ENCODE data around the gene GMPPB.
"Not testable (repeated sequence)": the region's sequence is repeated elsewhere in the genome, so short reads cannot be mapped to it uniquely, and the experiment has no call there.

GMPPB gene

DNA sequence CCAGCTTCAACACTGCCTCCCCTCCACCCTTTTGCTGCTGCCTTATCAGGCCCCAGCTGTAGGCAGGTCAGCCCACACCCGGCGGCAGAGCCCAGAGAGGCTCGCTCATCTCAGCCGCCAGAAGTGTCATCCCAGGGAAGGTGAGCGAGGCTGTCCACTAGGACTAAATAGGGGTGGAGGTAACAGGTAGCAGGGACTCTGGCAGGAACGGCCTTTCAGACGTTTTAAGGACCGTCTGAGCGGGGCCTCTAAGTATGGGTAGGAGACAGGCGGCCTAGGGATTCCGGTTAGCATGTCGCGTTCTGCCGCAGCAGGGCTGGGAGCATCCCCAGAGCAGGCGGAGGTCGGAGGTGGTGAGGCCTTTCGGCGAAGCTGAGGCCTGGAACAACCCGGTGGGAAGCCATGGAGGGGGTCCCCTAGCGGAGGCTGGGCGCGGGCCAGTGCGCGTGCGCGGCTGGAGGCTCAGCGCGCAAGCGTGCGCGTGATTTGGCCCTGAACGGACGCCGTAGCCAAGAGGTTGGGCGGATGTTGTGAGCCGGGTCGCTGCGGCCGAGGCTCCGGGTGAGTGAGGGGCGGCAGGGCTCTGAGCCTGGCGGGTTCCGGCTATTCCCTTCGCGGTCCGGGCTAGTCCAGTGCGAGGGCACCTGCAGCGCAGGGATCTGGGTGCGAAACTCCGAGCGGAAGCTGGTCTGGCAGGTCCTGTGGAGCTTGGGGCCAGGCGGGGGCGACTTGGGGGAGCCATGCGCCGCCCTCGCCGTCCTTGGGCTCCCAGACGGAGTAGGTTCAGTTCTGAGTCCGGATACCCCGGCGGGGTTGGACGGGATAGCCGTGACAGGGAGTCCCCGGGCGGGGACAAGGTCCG, 34.5 kb downstream of the GMPPB start, which contains the start of the genes MST1 and RNF123:
MST1 (minus strand) TSS at position 429 of the 862 bp plus-strand sequence. CDS start 783 bp downstream, outside the sequence.
RNF123 (plus strand) TSS at position 512 of the 862 bp plus-strand sequence. CDS start 1,609 bp downstream, outside the sequence.
- FAIRE-seq, result no peak

DNA sequence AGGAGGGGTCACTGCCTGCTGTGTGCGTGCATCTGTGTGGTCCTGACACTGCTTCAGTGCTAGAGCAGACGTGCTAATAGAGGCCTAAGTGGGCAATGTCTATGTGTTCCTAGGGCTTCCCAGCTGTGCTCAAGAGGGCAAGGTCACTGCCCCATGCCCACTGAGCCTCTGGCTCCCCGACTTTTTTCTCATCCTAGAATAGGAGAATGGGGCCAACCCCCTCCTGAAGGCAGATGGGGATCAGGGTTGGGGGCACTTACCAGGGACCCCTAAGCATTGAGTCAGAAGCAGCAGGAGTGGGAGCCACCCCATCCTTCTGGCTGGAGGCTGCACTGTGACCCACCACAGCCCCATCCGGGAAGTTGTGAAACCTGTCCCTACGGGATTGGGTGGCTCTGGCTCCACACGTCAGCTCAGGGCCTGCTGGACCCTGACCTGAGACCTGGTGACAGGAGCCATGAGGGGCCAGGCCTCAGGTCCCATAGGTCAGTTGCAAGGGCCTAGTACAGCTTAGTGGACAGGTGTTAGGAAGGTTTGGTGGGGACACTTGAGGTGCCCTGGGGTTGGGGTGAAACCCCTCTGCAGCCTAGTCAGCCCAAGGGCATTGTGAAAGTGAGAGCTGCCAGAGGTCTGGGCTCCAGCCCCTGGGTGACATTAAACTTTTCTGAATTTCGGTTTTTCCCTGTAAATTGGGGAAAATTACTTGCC, 35.3 kb downstream of the GMPPB start:
- not testable (repeated sequence) for FAIRE-seq

DNA sequence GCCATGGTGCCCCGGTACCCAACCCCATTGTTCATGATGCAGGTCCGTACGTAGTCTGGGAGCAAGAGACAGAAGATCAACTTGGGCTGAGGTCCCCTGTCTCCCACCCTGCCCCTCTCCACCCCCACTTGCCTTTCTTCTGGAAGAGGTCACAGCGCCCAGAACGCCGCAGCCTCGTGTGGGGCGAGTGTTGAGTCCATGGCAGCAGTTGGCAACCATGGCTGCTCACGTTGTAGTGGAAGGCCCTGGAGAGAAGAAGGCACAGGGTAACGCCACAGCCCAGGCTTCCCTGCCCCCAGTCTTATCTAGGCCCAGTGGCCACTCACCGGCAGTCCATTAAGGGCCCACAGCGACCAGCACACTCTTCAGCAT, 36.3 kb downstream of the GMPPB start:
- FAIRE-seq, result not testable (repeated sequence)

DNA sequence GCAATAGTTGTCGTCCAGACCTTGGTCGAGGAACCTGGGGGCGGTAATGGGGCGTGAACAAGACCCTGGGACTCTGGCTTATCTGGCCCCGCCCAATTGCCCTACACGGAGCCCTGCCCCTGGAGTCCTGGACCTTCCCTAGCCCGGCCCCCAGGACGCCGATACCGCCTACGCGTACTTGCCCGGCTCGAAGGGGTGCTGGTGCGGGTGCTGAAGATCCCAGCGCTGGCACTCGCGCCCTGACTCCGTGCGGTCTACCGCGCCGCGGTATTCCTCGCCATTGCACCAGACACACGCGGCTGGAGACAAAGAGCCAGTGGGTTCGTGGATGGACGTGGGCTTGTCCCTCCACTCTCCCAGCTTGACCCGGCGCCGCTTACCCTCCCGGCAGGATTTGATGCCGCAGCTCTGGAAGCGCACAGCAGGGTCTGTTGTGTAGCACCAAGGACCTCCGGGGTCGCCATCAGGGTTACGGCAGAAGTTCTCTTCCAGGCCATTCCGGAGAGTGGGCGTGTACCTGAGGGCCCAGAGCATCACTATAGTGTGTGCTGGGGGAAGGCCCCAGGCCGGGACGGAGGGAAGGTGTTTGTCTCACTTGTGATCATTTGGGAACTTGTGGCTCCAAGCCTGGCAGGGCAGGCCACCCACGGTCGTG, 36.9 kb downstream of the GMPPB start:
- FAIRE-seq, result not testable (repeated sequence)

DNA sequence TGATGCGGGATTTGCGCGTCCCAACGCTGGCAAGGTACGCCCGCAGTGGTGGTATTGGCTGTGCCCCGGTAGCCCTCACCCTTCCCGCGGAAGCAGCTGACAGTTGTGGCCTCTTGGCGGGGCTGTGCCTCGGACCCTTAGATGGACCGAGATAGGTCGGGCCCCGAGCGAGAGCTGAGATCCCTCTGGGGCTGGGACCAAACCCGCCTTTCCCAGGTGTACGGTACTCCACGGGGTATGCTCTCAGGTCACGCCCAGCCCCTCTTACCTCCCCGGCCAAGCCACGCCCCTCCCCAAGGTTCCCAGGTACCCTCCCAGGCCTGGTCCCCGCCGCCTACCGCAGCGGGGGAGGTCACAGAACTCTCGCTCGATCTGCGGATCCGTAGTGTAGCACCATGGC, 37.4 kb downstream of the GMPPB start:
- FAIRE-seq, result not testable (repeated sequence)

DNA sequence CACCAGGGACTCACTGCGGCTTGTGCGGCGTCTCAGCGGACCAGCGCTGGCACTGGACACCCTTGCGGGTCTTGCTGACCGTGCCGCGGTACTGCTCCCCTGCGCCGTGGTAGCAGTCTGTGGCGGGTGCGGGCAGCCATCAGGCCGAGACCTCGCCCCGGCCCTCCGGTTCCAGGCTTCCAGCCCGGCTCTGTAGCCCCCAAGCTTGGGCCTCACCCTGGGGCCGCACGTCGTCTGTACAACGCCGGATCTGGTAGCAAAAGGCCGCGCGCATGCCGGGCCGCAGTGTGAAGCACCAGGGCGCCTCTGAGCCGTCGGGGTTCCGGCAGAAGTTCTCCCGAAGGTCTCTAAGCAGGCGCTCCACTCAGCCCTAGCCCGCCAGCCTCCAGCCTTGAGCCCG, 37.9 kb downstream of the GMPPB start:
- FAIRE-seq, result not testable (repeated sequence)

DNA sequence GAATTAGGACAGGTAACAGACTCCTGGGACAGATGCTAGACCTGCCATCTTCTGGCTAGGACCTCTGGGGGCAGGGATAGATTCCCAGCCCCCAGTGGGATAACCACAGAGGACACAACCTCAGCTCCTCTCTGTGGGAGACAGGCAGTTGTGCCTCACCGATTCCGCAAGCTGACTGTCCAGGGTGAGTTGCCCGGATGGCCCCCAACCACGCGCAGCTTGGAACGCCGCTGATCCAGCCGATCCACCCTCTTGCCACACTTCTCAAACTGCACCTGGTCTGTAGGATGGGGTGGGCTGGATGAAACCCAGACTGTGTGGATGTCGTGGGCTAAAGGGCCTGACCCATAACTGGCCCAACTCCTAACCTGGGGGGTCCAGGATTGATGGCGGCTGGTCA, 38.6 kb downstream of the GMPPB start:
- FAIRE-seq, result not testable (repeated sequence)

DNA sequence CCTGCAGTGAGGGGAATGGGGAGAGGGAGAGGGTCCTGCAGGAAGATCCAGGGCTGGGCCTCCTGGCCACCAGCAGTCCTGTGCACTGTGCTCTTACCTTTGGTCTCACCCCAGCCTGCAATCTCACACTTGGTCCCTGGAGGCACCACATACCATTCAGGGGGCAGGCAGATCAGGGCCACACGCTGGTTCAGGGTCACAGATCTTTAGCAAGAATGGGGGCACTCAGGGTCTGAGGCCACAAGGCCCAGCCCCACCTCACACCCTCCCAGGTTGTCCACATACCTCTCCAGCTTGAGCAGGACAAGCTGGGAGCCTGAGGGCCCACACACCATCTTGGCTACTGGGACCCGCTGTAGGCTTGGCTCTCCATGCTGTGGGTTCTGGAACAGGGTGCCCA, 39.3 kb downstream of the GMPPB start:
- not testable (repeated sequence) for FAIRE-seq

DNA sequence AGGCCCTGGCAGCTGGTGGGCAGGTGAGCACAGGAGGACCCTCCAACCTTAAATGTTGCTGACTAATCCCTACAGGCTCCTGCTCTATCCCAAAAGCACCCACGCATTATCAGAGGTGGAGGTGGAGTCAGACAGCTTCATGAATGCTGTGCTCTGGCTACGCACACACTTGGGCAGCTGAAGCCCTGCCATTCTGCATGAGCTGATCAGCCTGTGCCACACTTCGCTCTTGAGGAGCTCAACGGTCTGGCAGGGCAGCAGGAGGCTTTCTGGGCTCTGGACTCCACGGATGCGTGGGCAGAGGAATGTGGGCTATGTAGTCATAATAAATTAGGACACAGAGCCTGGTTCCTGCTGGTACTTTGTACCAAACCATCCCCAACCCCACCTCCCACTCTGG, 40.6 kb downstream of the GMPPB start:
- no peak for FAIRE-seq

DNA sequence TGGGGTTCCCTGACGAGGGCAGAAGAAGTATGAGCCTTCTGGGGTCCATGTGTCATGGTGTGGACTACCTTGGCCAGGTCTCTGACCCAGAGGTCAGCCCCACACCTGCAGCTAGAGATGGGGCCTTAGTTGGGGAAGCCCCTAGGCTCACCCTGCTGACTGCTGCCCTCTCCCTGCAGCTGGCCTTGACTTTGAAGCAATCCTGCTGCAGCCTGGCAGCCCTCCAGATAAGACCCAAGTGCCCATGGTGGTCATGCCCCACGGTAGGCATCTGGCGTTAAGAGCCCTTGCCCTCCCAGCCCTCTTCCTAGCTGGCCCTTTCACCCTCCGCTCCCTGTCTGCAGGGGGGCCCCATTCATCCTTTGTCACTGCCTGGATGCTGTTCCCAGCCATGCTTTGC, 42.2 kb downstream of the GMPPB start:
- FAIRE-seq, result no peak

DNA sequence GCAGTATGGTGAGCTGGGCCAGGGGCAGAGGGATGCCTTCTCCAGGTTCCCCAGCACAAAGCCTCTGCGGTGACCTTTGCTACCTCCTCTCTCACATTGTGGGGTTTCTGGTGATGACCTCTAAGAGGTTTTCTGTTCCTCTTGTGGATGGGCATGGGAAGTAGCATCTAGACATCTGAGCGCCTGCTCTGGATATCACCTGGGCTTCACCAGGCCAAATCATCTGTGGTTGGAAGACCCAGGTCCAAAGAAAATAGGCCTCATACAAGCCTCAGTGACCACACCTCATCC, 42.6 kb downstream of the GMPPB start:
- no peak for FAIRE-seq

DNA sequence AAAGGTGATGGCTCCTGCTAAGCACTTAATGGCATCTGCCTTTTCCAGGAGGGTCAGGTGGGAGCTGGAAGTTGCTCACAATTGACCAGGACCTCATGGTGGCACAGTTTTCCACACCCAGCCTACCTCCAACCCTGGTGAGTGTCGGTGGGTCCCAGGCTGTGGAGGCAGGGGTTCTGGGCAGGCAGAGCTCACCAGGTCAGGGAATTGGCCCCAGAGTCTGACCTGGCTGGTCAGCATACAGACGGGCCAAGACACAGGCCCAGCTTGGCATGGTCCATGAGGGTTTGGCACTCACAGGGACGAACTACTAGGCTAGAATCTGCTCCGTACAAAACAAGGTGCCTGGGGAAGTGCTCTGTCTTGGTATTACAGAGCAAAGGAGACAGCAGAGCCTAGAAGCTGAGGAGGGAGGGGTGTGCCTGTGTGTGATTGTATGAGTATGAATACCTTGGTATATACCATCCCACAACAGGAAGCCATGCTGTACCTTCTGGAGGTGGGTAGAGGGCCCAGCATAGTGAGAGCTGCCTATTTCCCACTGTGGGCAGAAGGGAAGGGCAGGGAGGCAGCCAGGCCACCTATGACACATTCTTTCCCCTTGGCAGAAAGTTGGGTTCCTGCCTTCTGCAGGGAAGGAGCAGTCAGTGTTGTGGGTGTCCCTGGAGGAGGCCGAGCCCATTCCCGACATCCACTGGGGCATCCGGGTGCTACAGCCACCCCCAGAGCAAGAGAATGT, 43.1 kb downstream of the GMPPB start:
- FAIRE-seq, result no peak

DNA sequence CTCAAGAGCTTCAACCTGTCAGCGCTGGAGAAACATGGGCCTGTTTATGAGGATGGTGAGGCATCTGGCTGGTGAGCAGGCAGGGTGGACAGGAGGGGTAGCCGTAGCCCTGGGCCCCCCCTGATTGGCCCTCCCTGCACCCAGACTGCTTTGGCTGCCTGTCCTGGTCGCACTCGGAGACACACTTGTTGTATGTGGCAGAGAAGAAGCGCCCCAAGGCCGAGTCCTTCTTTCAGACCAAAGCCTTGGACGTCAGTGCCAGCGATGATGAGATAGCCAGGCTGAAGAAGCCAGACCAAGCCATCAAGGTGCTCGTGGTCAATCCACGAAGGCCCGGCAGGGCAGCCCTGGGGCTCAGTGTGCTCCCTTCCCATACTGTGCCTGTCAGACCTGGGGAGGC, 47.8 kb downstream of the GMPPB start:
- FAIRE-seq, result no peak

DNA sequence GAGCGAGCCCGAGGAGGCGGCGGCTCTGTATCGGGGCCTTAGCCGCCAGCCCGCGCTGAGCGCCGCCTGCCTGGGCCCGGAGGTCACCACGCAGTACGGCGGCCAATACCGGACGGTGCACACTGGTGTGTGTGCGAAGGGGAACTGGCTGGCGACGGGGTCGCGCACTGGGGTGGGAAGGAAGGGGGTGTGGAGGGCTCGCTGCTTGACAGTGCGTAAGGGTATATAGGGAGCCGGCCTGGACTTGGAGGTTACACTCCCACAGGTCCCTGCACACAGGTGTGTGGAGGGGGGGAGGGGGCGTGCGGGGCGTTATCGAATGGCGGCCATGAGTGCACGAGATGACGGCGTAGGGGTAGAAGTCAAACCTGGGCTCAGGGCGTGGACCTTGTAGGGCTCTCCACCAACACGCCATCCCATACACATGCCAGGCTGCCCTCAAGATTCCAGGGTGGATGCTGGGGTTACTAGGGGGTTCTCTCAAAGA, 49.2 kb downstream of the GMPPB start:
- no peak for FAIRE-seq

DNA sequence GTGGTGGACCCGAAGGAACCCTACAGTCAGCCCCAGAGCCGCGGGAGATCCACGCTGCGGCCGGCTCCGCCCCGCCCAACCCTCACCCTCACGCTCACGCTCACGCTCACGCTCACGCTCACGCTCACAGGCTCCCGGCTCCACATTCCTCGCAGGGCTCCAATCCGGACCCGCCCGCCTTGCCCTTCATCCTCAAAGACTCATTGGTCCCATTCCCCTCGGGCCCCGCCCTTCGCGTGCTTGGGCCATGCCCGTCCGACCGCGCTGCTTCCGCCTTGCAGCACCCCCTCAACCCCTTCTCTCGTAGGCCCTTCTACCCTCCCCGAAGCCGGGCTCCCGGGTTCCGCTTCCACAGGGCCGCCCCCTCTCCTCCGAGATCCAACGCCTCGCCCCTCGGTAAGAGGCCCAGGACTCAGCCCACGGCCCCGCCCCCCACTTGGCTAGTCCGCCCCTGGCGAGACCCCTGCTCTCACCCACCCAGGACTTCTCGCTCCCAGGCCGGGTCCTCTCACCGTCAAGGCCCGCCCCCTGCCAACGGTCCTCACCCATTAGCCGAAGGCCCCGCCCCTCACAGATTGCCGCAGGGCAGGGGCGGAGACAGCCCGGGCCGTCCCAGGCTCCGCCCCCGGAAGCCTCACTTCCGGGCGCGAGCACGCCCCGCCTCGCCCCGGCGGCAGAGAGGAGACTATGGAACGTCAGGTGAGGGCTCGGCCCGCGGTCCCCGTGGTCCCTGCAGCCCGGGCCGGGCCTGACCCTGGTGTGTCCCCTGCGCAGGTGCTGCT, 49.8 kb downstream of the GMPPB start, which contains the start of gene APEH:
APEH (plus strand) TSS at position 637 of the 782 bp plus-strand sequence; CDS start at position 688, 51 bp downstream.
- FAIRE-seq, result no peak

DNA sequence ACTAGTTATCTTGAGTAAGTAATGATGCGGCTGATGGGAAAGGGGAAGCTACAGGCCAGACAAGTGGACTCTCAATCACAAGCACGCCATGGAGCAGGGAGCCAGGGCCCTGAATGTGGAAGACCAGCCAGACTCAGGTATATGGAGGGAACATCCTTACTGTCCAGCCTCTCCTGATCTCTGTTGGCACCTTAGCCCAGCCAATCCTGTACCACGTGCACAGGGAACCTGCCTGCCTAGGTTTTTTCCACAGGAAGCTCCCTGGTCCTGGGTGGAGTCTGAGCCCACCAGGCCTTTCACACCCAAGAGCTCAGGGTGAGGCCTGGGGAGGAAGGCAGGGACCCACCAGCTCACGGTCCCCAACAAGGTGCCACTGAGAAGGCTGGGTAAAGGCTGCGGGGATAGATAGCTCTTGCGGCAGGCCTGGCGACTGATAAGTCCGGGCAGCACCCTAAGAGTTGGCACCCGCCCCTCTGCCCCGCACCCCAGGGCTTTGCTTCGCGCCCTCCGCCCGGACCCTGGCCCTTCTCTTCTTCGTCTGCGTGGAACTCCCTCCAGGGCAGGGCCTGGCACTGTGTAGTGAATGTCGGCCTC, 50.5 kb downstream of the GMPPB start:
- FAIRE-seq, result no peak

DNA sequence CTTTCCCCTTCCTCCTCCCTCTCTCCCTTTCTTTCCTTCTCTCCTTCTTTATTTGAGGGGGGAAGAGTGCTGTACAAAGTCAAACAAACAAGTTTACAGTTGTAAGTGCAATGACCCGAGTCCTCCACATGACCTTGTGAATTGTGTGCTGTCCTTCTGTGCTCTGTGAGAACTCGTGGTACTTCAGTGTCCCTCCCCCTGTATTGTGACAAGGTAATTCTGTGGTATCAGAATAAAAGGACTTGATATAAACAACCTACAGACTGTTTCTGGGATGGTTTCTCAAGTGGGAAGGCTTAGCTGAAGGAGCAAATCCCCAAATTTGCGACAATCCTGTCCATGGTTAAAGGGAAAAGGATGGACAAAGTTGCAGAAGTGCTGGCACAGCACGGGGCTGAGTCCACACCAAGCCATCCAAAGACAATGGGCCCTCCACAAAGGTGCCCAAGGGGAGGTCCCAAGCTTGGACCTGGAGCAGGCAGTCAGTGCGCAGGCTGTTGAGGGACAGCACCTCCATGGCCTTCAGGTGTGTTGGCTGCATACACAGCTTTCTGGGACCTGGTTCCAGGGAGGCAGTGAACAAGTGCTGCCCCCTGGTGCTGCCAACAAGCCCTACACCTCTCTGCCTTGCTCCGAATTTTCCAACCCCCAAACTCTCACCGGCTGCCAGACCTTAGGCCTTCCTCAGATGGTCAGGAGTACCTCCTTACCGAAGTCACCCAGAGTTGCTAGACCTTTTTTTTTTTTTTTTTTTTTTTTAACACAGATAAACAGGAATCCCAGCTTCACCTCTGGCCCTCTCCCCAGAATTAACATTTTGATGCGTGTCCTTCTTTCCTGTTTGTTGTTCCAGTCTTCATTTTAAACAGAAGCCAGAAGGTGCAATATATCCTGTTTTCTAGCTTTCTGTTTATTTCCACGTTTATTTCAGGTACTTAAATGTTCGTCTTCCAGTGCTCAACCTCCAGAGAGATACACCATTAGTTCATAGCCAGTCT, 52.2 kb downstream of the GMPPB start:
- FAIRE-seq, result no peak

DNA sequence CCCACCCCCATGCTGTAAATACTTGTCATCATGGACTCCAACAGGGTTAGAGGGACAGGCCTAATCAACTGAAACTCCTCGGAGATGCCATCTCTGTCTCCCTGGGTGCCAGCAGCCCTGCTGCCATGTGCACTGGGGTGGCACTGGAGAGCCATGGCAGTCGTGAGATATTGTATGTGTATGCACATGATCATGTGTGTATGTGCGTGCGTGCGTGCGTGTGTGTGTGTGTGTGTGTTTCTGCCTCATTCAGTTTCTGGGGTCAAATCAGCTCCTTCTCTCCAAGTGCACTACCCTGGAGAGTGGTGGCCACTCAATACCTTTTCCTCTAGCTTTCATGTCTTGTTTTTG, 52.8 kb downstream of the GMPPB start:
- no peak for FAIRE-seq

Measured in islet of Langerhans (tissue), 1 donor.